Activated naive CD4-positive, alpha-beta T cell treated with anti-CD3 and anti-CD28 coated beads for 36 hours (primary cell): ENCODE measurements around the gene TCEAL5. TPM values are rescaled to one million over a fixed set of nuclear protein-coding genes. Genes with fewer than 3 reads are reported as not detected.
A peak's percentile ranks its signal among the peaks of the same experiment; 100 is the strongest.
"Not testable (repeated sequence)": the region's sequence is repeated elsewhere in the genome, so short reads cannot be mapped to it uniquely, and the experiment has no call there.

Experiments used
- CTCF ChIA-PET: fragments of 350-600 bp; sonication (Branson Sonifier 250); formaldehyde crosslinking; loops from one replicate; lab custom pipeline; 2021; ENCODE audit warnings: antibody characterized with exemption; lab: Charles Lee
- DNase-seq: peaks from one replicate; pipeline ENCODE4 v3.0.0-alpha.2; 2020
- H3K27ac Mint-ChIP-seq: one replicate; pipeline ENCODE4 v1.8.0; 2021; ENCODE audit warnings: mild to moderate bottlenecking, mixed read lengths
- H3K27me3 Mint-ChIP-seq: one replicate; pipeline ENCODE4 v1.8.0; 2021; ENCODE audit warnings: low read depth, mixed read lengths
- H3K36me3 Mint-ChIP-seq: one replicate; pipeline ENCODE4 v1.8.0; 2021; ENCODE audit warnings: low read depth, mixed read lengths
- H3K4me1 Mint-ChIP-seq: one replicate; pipeline ENCODE4 v1.8.0; 2021; ENCODE audit warnings: low read depth, mixed read lengths
- H3K4me3 Mint-ChIP-seq: one replicate; pipeline ENCODE4 v1.8.0; 2021; ENCODE audit warnings: mild to moderate bottlenecking, moderate library complexity, mixed read lengths
- H3K9me3 Mint-ChIP-seq: one replicate; pipeline ENCODE4 v1.8.0; 2021; ENCODE audit warnings: mixed read lengths
- intact Hi-C: fragments of 100-400 bp; cut with micrococcal nuclease; formaldehyde crosslinking; loops from one replicate; pipeline ENCODE4 v1.15.1; 2023
- total RNA-seq, 2 experiments: library from RNA; stranded (reverse); gene quantifications; one replicate each; pipeline ENCODE4 v1.2.3, GENCODE V29; 2021

TCEAL5 gene, protein sequence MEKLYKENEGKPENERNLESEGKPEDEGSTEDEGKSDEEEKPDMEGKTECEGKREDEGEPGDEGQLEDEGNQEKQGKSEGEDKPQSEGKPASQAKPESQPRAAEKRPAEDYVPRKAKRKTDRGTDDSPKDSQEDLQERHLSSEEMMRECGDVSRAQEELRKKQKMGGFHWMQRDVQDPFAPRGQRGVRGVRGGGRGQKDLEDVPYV
- total RNA-seq, result under 1 TPM in 1 of 2 experiments, not detected in 1; 0.32 TPM

DNA sequence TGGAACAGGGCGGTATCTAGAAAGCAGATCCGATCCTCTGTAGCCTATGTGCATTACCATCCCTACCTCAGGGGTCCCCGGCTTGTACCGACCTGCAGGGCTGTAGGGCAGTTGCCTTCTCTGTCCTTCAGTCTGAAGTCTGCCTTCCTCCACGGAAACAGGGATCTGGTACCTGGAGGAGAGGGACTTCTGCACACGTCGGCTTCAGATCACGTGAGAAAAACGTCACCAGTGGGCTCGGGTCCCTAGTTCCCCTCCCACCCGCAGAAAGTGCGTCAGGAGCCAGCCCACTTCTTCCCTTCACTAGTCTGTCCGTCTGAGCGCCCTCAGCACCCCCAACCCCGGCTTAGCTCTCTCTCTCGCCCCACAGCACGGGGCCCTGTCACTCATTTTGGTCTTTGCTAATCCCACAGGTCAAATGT is at the start of gene TCEAL5:
TSS of gene TCEAL5 (minus strand) at position 170 of the 422 bp plus-strand sequence. CDS start 2,187 bp downstream, outside the sequence.
- H3K4me1 Mint-ChIP-seq, result peaks cover 6% of the 10 kb centered on the region
- H3K36me3 Mint-ChIP-seq, result no peaks in the 10 kb centered on the region
- intact Hi-C loops, result no loop called here
- peaks cover 33% of the 10 kb centered on the region for H3K27me3 Mint-ChIP-seq
- DNase-seq, result no peak
- CTCF ChIA-PET, result no interaction called here
- H3K27ac Mint-ChIP-seq, result no peak within 1 kb of the TSS
- no peaks in the 10 kb centered on the region for H3K9me3 Mint-ChIP-seq
- H3K4me3 Mint-ChIP-seq, result peak within 1 kb of the TSS; percentile 52

GRCh38 chrX:103311399-103311780 is 34.8 kb upstream of the TCEAL5 start:
- Mint-ChIP-seq H3K9me3 (no peaks in the 10 kb centered on the region), H3K4me1 (peaks cover 7% of the 10 kb centered on the region), H3K4me3 (no peak overlapping the region), H3K27me3 (no peaks in the 10 kb centered on the region), H3K27ac (no peak overlapping the region), H3K36me3 (no peaks in the 10 kb centered on the region)
- no peak for DNase-seq
- CTCF ChIA-PET, result no interaction called here
- intact Hi-C loops, result loop anchor here (1.0 to 2.0 kb wide), 3 partner anchors 56 to 97 kb away; partner anchors contain the start of genes BEX3, BEX4 and TCEAL8

GRCh38 chrX:103310555-103311398 is 34.2 kb upstream of the TCEAL5 start, which contains the start of gene BEX2:
Gene BEX2 (minus strand): TSS chrX:103310990. CDS start chrX:103309976, 1,014 bp downstream.
- H3K27me3 Mint-ChIP-seq, result no peaks in the 10 kb centered on the region
- peak within 1 kb of the TSS; percentile 53 for H3K27ac Mint-ChIP-seq
- CTCF ChIA-PET, result no interaction called here
- intact Hi-C loops, result loop anchor here (1.0 to 2.0 kb wide), 3 partner anchors 55 to 96 kb away; partner anchors contain the start of genes BEX3, BEX4 and TCEAL8
- DNase-seq, result peak; percentile 91
- H3K9me3 Mint-ChIP-seq, result no peaks in the 10 kb centered on the region
- peak within 1 kb of the TSS; percentile 70 for H3K4me3 Mint-ChIP-seq
- H3K4me1 Mint-ChIP-seq, result peaks cover 9% of the 10 kb centered on the region
- H3K36me3 Mint-ChIP-seq, result no peaks in the 10 kb centered on the region

- DNase-seq, result no peak
- CTCF ChIA-PET, result no interaction called here
- no peak overlapping the region for H3K27ac Mint-ChIP-seq
- H3K4me1 Mint-ChIP-seq, result peaks cover 11% of the 10 kb centered on the region
- H3K9me3 Mint-ChIP-seq, result peaks cover 2% of the 10 kb centered on the region
- no peaks in the 10 kb centered on the region for H3K36me3 Mint-ChIP-seq
- intact Hi-C loops, result loop anchor here (2.0 to 10.0 kb wide), 3 partner anchors 67 to 375 kb away; partner anchors contain the start of genes BEX3, BEX4 and MORF4L2
- H3K4me3 Mint-ChIP-seq, result peak overlapping the region; percentile 70
- no peaks in the 10 kb centered on the region for H3K27me3 Mint-ChIP-seq
Observed at GRCh38 chrX:103309860-103310554, 33.5 kb upstream of the TCEAL5 start.

- CTCF ChIA-PET, H3K36me3 Mint-ChIP-seq, H3K27ac Mint-ChIP-seq, H3K9me3 Mint-ChIP-seq, H3K4me3 Mint-ChIP-seq, DNase-seq, H3K27me3 Mint-ChIP-seq: not testable (repeated sequence)
- peaks cover 18% of the 10 kb centered on the region for H3K4me1 Mint-ChIP-seq
- intact Hi-C loops, result loop anchor here (10.0 kb wide), 1 partner anchor 379 kb away; the partner anchor contains the start of gene MORF4L2
Observed at GRCh38 chrX:103305666-103306065, 29.1 kb upstream of the TCEAL5 start.

DNA sequence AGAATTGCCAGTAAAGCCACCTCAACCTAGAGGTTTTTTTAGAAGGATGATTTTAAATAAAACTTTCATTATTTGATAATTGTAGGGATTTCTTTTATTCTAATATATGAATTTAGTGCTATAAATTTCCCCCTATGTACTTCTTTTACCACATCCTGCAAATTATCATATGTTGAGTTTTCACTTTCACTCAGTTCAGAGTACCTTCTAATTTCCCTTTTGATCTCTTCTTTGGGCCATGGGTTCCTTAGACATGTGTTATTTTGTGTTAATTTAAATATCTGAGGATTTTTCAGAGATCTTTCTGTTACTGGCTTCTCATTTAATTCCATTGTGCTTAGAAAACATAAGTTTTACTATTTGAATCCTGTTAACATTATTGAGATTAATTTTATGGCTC is 28.2 kb upstream of the TCEAL5 start:
- H3K36me3 Mint-ChIP-seq, result no peaks in the 10 kb centered on the region
- no peaks in the 10 kb centered on the region for H3K27me3 Mint-ChIP-seq
- DNase-seq, result no peak
- intact Hi-C loops, result loop anchor here (10.0 kb wide), 1 partner anchor 380 kb away; the partner anchor contains the start of gene MORF4L2
- H3K27ac Mint-ChIP-seq, result no peak overlapping the region
- peaks cover 16% of the 10 kb centered on the region for H3K4me1 Mint-ChIP-seq
- H3K4me3 Mint-ChIP-seq, result no peak overlapping the region
- CTCF ChIA-PET, result no interaction called here
- peaks cover 2% of the 10 kb centered on the region for H3K9me3 Mint-ChIP-seq

GRCh38 chrX:103293118-103293517 is 16.6 kb upstream of the TCEAL5 start:
- H3K27me3 Mint-ChIP-seq, result no peaks in the 10 kb centered on the region
- intact Hi-C loops, result no loop called here
- CTCF ChIA-PET, result no interaction called here
- H3K36me3 Mint-ChIP-seq, result no peaks in the 10 kb centered on the region
- H3K27ac Mint-ChIP-seq, result no peak overlapping the region
- no peak overlapping the region for H3K4me3 Mint-ChIP-seq
- H3K4me1 Mint-ChIP-seq, result no peaks in the 10 kb centered on the region
- no peak for DNase-seq
- H3K9me3 Mint-ChIP-seq, result no peaks in the 10 kb centered on the region

DNA sequence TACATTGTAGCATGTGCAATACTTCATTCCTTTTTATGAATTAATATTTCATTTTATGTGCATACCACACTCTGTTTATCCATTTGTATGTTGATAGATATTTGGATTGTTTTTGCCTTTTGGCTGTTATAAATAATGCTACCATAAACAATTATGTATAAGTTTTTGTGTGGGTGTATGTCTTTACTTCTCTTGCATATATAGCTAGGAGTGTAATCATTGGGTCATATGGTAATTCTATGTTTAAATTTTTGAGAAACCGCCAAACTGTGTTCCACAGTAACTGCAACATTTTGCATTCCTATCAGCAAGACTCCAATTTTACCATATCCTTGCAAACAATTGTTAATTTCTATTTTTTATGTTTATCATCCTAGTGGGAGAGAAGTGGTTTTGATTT is 3.1 kb upstream of the TCEAL5 start:
- Mint-ChIP-seq H3K27ac (no peak overlapping the region), H3K36me3 (no peaks in the 10 kb centered on the region), H3K27me3 (peaks cover 29% of the 10 kb centered on the region), H3K4me1 (peaks cover 6% of the 10 kb centered on the region), H3K9me3 (no peaks in the 10 kb centered on the region), H3K4me3 (no peak overlapping the region)
- no peak for DNase-seq
- CTCF ChIA-PET, result no interaction called here
- intact Hi-C loops, result no loop called here

DNA sequence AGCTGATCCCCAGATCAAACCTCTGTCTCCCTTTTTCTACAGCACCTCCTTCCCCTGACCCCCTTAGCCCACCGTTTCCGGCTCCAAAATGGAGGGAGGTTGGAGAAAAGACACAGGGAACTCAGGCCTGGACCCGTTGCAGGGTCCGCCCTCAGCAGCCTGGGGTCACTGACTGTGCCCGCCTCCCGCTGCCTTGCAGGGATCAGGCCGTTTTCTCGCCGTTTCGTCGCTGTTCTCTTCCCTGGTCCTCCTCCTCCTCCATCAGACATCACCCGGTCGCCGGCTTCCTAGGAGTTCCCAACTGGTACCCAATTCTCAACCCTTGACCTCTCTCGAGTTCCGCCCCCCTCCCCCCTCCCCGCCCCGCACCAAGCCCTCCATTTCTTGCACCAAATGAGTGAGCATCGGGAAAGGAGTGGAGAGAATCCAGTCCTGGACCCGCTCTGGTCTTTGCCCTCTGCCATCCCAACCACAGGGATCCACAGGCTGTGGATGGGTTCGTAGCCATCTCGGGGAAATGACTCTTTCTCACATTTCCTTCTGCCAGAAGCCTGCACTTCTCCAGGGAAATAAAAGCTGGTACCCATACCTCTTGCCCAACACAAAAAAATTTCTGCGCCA is 493 bp downstream of the TCEAL5 start:
- Mint-ChIP-seq H3K4me3 (peak overlapping the region; percentile 52), H3K4me1 (peaks cover 6% of the 10 kb centered on the region), H3K36me3 (no peaks in the 10 kb centered on the region), H3K27me3 (peaks cover 33% of the 10 kb centered on the region), H3K9me3 (no peaks in the 10 kb centered on the region), H3K27ac (no peak overlapping the region)
- DNase-seq, result no peak
- intact Hi-C loops, result no loop called here
- CTCF ChIA-PET, result no interaction called here

DNA sequence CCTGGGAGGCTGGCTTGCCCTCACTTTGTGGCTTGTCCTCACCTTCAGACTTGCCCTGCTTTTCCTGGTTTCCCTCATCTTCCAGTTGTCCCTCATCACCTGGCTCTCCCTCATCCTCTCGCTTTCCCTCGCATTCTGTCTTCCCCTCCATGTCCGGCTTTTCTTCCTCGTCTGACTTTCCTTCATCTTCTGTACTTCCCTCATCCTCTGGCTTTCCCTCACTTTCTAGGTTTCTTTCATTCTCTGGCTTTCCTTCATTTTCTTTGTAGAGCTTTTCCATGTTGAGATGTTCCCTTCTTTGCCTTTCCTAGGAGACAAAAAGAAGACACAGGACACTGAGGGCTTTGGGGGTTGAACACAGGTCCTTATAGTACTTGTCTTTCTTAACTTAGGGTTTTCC is 2.3 kb downstream of the TCEAL5 start:
- peaks cover 6% of the 10 kb centered on the region for H3K4me1 Mint-ChIP-seq
- intact Hi-C loops, result no loop called here
- no peak for DNase-seq
- H3K27ac Mint-ChIP-seq, result no peak overlapping the region
- no peaks in the 10 kb centered on the region for H3K36me3 Mint-ChIP-seq
- no peak overlapping the region for H3K4me3 Mint-ChIP-seq
- H3K27me3 Mint-ChIP-seq, result peaks cover 24% of the 10 kb centered on the region
- CTCF ChIA-PET, result no interaction called here
- H3K9me3 Mint-ChIP-seq, result no peaks in the 10 kb centered on the region

- Mint-ChIP-seq H3K36me3 (peaks cover 5% of the 10 kb centered on the region), H3K9me3 (no peaks in the 10 kb centered on the region), H3K4me1 (peaks cover 14% of the 10 kb centered on the region), H3K4me3 (no peak overlapping the region), H3K27ac (no peak overlapping the region), H3K27me3 (no peaks in the 10 kb centered on the region)
- intact Hi-C loops, result no loop called here
- no peak for DNase-seq
- CTCF ChIA-PET, result interaction anchor here (1.4 kb wide), 1 partner anchor 206 kb away, joined by 3 read pairs; no protein-coding TSS in a partner anchor
Observed at GRCh38 chrX:103258275-103258674, 18.3 kb downstream of the TCEAL5 start.

DNA sequence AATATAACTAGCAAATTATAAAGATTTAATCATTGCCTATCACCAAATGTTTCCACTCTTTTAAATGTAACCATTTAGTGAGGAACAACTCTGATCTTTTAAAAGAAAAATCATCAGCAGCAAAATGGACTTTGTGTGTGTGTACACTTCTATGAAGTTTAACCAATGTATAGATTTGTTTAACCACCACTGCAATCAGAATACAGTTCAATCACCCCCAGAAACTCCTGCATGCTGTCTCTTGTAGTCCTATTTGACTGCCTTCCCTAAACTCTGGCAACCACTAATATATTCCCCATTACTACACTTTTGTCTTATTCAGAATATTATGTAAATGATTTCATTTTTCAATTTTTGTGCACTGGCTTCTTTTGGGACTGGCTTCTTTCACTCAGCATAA is 19.9 kb downstream of the TCEAL5 start:
- Mint-ChIP-seq H3K36me3 (peaks cover 5% of the 10 kb centered on the region), H3K4me1 (peaks cover 14% of the 10 kb centered on the region), H3K27ac (no peak overlapping the region), H3K9me3 (no peaks in the 10 kb centered on the region), H3K4me3 (no peak overlapping the region), H3K27me3 (no peaks in the 10 kb centered on the region)
- intact Hi-C loops, result no loop called here
- CTCF ChIA-PET, result no interaction called here
- no peak for DNase-seq
